Effector memory CD4-positive, alpha-beta T cell (primary cell): ENCODE results near the gene ARL5A.

ENCODE experiments used
- DNase-seq, 3 donors: peaks; one replicate each; pipeline ENCODE4 v3.0.0-alpha.2; 2020
- H3K27ac ChIP-seq: 2 replicates; pipeline ENCODE4 v1.7.0; 2013; ENCODE audit warnings: mild to moderate bottlenecking, low read length, moderate library complexity; ENCODE audit not compliant: insufficient read depth, poor library complexity, severe bottlenecking
- H3K27me3 ChIP-seq: replicated peaks from 2 replicates; pipeline ENCODE4 v1.7.0; 2013; ENCODE audit warnings: mild to moderate bottlenecking, low read length; ENCODE audit not compliant: insufficient read depth, control insufficient read depth, poor library complexity, severe bottlenecking
- H3K36me3 ChIP-seq: 2 replicates; pipeline ENCODE4 v1.7.0; 2013; ENCODE audit warnings: mild to moderate bottlenecking, low read length, moderate library complexity; ENCODE audit not compliant: control insufficient read depth, insufficient read depth
- H3K4me1 ChIP-seq: 2 replicates; pipeline ENCODE4 v1.7.0; 2013; ENCODE audit warnings: low read length, mild to moderate bottlenecking; ENCODE audit not compliant: control insufficient read depth, insufficient read depth, poor library complexity, severe bottlenecking
- H3K4me3 ChIP-seq: 2 replicates; pipeline ENCODE4 v1.7.0; 2013; ENCODE audit warnings: low read length, low read depth, mild to moderate bottlenecking; ENCODE audit not compliant: insufficient read depth, poor library complexity, severe bottlenecking
- H3K9me3 ChIP-seq: 2 replicates; pipeline ENCODE4 v1.7.0; 2013; ENCODE audit warnings: mild to moderate bottlenecking, low read length, moderate library complexity; ENCODE audit not compliant: control insufficient read depth

Gene ARL5A

DNA sequence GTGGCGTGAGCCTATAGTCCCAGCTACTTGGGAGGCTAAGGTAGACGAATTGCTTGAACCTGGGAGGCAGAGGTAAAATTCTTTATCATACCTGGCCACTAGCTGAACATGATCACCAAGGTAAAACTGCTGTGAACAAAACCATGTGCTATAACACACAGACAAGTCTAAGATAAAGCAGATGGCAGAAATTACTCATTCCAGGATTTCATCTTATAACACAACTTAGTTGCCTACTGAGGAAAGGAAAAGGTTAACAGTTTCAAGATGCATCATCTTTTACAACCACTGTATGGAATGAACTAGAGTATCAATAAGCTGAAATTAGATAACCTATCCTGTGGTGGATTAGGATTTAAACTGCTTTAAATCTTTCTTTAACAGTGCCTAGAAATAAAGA is 8.3 kb downstream of the ARL5A start:
- peaks cover 3% of the 10 kb centered on the region for H3K36me3 ChIP-seq
- H3K4me3 ChIP-seq, result no peak overlapping the region
- no peaks in the 10 kb centered on the region for H3K9me3 ChIP-seq
- H3K4me1 ChIP-seq, result no peaks in the 10 kb centered on the region
- H3K27me3 ChIP-seq, result no peaks in the 10 kb centered on the region
- no peak for DNase-seq
- no peak overlapping the region for H3K27ac ChIP-seq

DNA sequence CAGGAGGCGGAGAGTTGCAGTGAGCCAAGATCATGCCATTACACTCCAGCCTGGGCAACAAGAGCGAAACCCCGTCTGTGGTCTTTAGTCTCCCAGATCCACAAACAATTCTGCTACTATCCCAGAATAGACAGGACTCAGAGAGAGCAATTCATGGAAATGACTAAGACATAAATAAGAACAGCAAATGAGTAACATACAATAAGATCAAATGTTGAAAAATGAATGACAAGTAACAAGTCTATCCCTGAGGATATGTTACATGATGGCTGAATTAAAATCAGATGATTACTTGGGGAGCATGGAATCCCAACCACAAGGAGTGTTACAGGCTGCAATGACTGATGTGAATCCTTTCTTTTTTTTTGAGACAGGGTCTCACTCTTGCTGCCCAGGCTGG is 10.3 kb downstream of the ARL5A start:
- Histone ChIP-seq H3K4me3 (no peak overlapping the region), H3K4me1 (no peaks in the 10 kb centered on the region), H3K36me3 (peaks cover 14% of the 10 kb centered on the region), H3K27me3 (no peaks in the 10 kb centered on the region), H3K27ac (no peak overlapping the region), H3K9me3 (no peaks in the 10 kb centered on the region)
- DNase-seq, result no peak

DNA sequence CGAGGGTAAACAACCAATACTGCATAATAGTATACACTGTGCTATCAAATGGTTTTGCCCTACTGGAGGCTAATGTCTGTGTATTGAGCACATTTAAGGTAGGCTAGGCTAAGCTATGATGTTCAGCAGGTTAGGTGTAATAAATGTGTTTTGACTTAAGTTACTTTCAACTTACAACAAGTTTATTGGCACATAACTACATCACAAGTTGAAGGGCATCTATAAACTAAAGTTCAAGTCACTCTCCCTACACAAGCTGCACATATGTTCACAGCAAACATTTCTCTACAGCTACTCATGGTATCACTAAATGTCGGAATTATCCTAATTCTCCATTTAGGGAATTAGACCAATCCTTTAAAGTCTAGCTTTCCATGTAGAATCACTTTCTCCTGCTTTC is 11.4 kb downstream of the ARL5A start:
- Histone ChIP-seq H3K27ac (no peak overlapping the region), H3K36me3 (peaks cover 25% of the 10 kb centered on the region), H3K4me3 (no peak overlapping the region), H3K27me3 (no peaks in the 10 kb centered on the region), H3K9me3 (no peaks in the 10 kb centered on the region), H3K4me1 (no peaks in the 10 kb centered on the region)
- DNase-seq, result no peak

DNA sequence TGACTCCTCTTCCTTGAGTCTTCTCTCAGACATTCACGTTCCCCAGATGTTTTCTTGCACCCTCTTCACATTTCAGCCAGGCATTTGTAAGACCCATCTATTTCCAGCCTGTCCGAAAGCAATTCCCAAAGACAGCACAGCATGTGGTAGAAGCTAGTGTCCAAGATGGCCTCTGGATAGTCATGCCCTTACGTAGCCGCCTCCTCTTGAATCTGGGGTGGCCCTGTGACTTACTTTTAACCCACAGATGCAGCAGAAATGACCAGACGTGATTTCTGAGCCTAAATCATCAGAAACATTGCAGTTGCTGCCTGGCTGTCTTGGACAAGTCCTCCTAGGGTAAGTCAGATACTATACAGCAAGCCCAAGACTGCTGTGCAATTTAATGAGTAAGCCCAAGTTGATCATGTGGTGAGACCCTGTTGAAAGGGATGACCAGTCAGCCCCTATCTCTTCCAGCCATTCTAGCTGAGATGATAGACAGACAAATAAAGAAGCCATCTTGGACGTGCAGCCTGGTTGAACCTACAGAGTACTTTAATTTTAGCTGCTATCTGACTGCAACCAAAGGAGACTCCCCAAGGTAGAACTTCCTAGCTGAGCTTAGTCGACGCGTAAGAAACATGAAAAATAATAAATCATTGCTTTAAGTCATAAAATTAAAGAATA is 12.3 kb downstream of the ARL5A start:
- no peak overlapping the region for H3K4me3 ChIP-seq
- H3K9me3 ChIP-seq, result no peaks in the 10 kb centered on the region
- H3K4me1 ChIP-seq, result no peaks in the 10 kb centered on the region
- no peak overlapping the region for H3K27ac ChIP-seq
- peaks cover 29% of the 10 kb centered on the region for H3K36me3 ChIP-seq
- DNase-seq, result no peak
- H3K27me3 ChIP-seq, result no peaks in the 10 kb centered on the region

DNA sequence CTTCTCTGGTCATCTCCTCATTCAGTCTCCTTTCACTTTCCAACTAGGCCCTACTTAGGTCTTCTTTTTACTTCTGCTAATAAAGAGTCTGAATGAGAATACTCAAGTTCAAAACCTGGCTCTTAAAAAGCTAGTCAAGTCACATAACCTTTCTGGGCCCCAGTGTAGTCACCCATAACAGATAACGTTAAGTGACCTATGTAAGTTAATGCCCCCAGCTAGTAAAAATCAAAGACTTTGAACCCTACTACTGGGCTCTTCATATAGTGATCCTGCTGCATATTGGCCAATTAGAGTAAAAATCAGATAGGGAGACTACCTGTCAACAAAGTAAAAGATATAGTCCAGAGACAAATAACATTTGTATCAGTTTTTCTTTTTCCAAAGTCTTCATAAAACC is 17.7 kb downstream of the ARL5A start:
- Histone ChIP-seq H3K27me3 (no peaks in the 10 kb centered on the region), H3K4me3 (no peak overlapping the region), H3K36me3 (peaks cover 32% of the 10 kb centered on the region), H3K9me3 (no peaks in the 10 kb centered on the region), H3K4me1 (no peaks in the 10 kb centered on the region), H3K27ac (no peak overlapping the region)
- DNase-seq, result no peak

DNA sequence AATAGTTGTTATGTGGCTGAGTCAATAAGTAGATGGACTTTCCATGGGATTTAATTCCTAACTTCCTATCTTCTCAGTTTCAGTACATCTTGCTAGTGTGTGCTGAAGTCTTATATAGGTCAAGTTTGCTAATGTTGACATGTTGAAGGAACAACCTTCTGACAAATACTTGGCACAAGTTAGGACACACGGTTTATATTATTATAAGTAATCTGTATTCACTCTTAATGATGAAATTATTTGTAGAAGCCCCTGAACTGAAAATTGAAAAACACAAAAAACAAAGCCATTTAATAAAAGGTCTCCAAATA is 19.2 kb downstream of the ARL5A start:
- Histone ChIP-seq H3K27me3 (no peaks in the 10 kb centered on the region), H3K27ac (no peak overlapping the region), H3K9me3 (no peaks in the 10 kb centered on the region), H3K4me3 (no peak overlapping the region), H3K36me3 (peaks cover 34% of the 10 kb centered on the region), H3K4me1 (no peaks in the 10 kb centered on the region)
- DNase-seq, result no peak

DNA sequence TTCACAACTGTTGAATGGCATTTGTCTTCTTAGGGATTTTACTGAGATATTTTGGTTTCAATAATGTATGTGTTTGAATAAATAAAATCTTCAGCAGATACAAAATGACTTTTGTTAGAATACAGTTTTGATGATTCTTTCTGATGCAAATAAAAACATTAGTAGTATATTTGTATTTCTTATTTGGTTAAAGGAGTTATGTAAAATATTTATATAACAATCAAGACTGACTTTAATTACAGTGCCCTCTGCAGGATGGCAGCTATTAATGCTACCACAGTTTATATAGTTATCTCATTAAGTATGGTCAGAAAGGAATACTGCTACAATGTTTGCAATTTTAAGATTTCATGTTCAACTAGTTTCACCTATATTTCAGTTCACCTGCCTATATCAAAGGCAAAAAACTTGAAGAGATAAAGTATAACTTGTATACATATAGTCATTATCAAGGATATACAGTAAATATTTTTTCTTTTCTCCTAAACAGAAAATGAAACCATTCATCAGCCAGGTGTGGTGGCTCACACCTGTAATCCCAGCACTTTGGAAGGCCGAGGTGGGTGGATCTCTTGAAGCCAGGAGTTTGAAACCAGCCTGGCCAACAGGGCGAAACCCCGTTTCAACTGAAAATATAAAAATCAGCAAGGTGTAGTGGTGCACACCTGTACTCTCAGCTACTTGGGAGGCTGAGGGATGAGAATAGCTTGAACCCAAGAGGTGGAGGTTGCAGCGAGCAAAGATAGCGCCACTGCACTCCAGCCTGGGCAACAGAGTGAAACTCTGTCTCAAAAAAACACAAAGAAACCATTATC is 19.8 kb downstream of the ARL5A start:
- Histone ChIP-seq H3K36me3 (peaks cover 30% of the 10 kb centered on the region), H3K9me3 (no peaks in the 10 kb centered on the region), H3K4me1 (no peaks in the 10 kb centered on the region), H3K27me3 (no peaks in the 10 kb centered on the region), H3K27ac (no peak overlapping the region), H3K4me3 (no peak overlapping the region)
- no peak for DNase-seq

DNA sequence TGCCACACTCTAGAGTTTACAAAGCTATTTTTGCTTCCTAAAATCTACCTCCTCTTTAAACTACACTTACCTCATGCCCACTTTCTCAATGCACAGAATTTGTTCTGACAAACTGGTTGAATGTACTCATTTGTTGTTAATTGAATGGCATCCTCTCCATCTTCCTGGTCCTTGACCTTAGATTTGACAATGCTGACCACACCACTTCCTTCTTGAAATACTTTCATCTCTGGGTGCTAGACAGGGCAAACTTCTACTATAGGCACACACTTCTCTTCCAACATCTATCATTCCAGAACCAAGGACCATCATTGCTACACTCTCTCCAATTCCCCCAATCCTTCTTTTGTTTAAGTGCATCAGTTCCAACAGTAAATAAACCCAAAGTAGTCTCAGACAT is 22.3 kb downstream of the ARL5A start:
- Histone ChIP-seq H3K36me3 (peaks cover 22% of the 10 kb centered on the region), H3K9me3 (no peaks in the 10 kb centered on the region), H3K27ac (no peak overlapping the region), H3K4me3 (no peak overlapping the region), H3K4me1 (no peaks in the 10 kb centered on the region), H3K27me3 (no peaks in the 10 kb centered on the region)
- DNase-seq, result no peak

DNA sequence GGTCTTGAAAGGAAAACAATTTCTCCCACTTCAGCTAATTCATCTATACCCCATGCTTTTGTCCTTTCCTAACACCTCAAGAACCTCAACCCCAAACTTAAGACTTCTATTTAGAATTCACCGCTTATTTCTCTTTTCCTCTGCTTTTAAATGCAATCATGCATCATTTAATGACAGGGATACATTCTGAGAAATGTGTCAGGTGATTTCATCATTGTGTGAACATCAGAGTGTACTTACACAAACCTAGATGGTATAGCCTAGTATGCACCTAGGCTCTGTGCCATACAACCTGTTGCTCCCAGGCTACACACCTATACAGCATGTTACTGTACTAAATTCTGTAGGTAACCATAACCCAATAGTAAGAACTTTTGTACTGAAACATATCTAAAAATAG is 22.9 kb downstream of the ARL5A start:
- no peak for DNase-seq
- no peak overlapping the region for H3K4me3 ChIP-seq
- no peak overlapping the region for H3K27ac ChIP-seq
- H3K9me3 ChIP-seq, result no peaks in the 10 kb centered on the region
- peaks cover 22% of the 10 kb centered on the region for H3K36me3 ChIP-seq
- no peaks in the 10 kb centered on the region for H3K27me3 ChIP-seq
- no peaks in the 10 kb centered on the region for H3K4me1 ChIP-seq

DNA sequence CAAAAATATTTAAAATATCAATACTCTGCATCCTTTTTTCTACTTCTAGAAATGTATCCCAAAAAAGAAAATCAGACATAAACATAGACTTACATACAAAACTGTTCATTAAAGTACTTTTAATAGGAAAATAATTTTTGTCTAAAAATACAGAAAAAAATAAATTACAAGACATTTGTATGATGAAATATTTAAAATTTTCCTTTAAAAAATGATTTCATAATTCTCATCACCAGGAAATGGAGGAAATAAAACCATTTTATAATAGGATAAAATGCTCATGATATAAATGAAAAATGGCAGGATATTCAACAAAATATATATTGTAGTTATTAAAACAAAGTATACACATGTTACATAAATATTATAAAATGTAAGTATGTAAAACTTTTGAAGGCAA is 24.4 kb downstream of the ARL5A start:
- H3K27ac ChIP-seq, result no peak overlapping the region
- peaks cover 22% of the 10 kb centered on the region for H3K36me3 ChIP-seq
- no peak for DNase-seq
- H3K9me3 ChIP-seq, result no peaks in the 10 kb centered on the region
- no peaks in the 10 kb centered on the region for H3K4me1 ChIP-seq
- H3K27me3 ChIP-seq, result no peaks in the 10 kb centered on the region
- no peak overlapping the region for H3K4me3 ChIP-seq
